GM21360 (cell line): ENCODE results near the gene LCE2B.
"Not testable (repeated sequence)": the region's sequence is repeated elsewhere in the genome, so short reads cannot be mapped to it uniquely, and the experiment has no call there.

ENCODE experiments used
- ATAC-seq: cut with Tn5 transposase; IDR thresholded peaks from one replicate; pipeline ENCODE4 v1.9.1; 2021; ENCODE audit warnings: mild to moderate bottlenecking, moderate library complexity; ENCODE audit not compliant: unreplicated experiment

LCE2B gene, protein sequence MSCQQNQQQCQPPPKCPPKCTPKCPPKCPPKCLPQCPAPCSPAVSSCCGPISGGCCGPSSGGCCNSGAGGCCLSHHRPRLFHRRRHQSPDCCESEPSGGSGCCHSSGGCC

DNA sequence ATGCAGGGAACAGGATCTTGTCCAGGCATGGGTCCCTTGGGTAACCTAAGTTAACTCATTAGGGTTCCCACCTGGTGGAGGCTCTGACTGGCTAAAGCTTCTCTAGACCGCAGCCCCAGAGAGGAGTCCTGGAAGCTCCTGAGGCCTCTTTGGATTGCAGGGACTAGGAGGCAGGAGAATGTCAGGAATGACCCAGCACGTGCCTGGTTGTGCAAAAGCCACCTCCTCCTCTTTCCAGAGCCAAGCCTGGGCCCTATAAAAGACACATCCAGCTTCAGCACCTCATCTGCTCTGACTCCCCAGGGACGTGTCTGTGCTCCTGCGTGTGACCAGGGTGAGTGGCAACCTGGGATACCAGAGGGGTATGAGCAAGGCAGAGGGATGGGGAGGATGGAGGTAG, at the start of gene LCE2B:
Gene LCE2B (plus strand): TSS at position 301 of the 400 bp plus-strand sequence. CDS start 721 bp downstream, outside the sequence.
- not testable (repeated sequence) for ATAC-seq

GRCh38 chr1:152640351-152640750, 45.6 kb upstream of the LCE2B start:
- no peak for ATAC-seq

GRCh38 chr1:152643945-152644344, 42.0 kb upstream of the LCE2B start:
- ATAC-seq: no peak

DNA sequence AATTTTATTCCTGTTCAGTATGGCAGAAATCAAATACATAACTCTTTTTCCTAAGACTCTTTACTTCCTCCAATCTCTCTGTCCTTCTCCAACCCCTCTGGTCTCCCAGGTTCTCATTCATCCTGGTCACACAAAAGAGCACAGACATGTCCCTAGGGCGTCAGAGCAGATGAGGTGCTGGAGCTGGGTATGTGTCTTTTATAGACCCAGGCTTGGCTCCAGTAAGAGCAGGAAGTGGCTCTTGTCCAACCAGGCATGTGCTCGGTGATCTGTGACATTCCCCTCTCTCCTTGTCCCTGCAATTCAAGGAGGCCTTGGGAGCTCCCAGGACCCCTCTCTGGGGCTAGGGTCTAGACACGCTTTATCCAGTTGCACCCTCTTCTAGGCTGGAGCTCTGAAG, 40.8 kb upstream of the LCE2B start:
- ATAC-seq: no peak

- no peak for ATAC-seq
These were observed 39.3 kb upstream of the LCE2B start for GRCh38 chr1:152646656-152647055.

DNA sequence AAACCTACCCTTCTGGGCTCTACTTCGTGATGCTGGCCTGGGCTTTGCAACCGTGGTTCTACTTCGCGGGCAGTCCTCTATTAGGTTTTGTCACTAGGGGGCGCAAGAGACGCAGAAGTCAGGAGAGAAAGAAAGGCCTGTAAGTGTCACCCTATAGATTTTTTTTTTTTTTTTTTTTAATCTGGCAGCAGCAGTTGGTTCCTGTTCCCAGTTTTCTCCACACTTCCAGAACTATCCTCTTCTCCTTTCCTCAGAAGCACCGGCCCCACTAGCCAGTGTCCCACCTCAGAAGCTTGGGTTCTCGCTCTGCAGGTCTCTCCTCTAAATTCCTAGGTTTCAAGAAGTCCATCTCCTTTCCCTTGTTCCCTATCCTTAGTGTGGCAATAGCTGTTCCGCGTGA, 31.8 kb upstream of the LCE2B start:
- ATAC-seq: no peak

DNA sequence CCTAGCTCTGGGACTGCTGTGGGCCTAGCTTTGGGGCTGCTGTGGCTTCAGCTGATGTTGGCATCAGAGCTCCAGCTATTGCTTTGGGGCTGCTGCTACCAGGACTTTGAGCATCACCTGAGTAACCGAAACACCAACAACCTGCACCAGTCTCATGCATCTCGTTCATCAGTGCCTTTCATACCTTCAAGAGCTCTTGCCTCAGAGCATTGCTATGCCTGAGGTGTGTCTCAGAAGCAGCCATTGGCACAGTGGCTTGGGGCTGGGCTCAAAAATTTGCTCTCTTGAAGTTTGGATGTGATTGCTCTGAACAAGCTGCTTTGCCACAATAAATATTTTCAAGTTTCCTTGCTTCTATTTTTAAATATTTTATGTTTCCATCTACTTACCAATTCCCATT, 29.5 kb upstream of the LCE2B start:
- ATAC-seq: no peak

DNA sequence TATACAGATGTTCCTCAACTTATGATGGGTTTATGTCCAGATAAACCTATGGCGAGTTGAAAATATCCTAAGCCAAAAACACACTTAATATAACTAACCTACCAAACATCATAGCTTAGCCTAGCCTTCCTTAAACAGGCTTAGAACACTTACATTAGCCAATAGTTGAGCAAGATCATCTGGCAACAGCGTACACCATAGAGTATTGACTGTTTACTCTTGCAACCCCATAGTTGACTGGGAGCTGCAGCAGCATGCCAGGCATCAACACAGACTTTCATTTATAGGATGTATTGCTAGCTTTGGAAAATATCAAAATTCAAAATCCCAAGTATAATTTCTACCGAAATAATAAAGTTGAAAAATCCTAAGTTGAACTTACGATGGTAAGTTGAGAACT, 28.2 kb upstream of the LCE2B start:
- ATAC-seq: no peak

DNA sequence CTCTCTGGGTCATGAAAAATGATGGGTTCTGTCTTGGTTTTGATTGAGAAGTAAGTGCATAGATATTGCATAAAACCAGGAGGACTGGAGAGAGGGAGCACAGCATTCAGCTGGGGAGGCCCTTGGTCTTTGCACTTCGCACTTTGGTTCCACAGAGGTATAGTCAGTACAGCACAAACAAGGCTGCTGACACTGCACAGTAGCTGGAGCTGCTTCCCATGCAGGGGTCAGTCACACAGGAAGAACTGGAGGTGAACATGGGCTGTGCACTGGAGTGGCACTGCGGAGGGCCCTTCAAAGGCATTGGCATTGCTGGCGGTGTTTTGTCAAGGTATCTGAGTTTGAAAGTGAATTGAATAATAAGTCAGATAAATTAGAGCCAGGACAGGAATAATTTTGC, 27.3 kb upstream of the LCE2B start:
- ATAC-seq: no peak

DNA sequence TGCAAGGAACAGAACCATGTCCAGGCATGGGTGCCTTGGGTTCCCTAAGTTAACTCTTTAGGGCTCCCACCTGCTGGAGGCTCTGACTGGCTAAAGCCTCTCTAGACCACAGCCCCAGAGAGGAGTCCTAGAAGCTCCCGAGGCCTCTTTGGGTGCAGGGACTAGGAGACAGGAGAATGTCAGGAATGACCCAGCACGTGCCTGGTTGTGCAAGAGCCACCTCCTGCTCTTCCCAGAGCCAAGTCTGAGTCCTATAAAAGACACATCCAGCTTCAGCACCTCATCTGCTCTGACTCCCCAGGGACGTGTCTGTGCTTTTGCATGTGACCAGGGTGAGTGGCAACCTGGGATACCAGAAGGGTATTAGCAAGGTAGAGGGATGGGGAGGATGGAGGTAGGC, 22.8 kb upstream of the LCE2B start, which contains the start of gene LCE2D:
Gene LCE2D (plus strand): TSS at position 283 of the 400 bp plus-strand sequence. CDS start 726 bp downstream, outside the sequence.
- no peak for ATAC-seq

DNA sequence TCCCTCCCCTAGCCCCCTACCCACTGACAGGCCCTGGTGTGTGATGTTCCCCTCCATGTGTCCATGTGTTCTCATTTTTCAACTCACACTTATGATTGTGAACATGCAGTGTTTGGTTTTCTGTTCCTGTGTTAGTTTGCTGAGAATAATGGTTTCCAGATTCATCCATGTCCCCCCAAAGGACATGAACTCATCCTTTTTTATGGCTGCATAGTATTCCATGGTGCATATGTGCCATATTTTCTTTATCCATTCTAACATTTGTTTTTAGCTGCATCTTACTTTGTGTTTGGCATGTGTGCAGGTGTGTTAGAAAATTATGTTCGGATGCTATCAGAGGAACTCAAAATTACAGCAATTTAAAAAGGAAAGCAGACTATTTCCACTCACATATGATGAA, 19.8 kb upstream of the LCE2B start:
- not testable (repeated sequence) for ATAC-seq

- ATAC-seq: no peak
These were observed 18.3 kb upstream of the LCE2B start for GRCh38 chr1:152667648-152668047.

GRCh38 chr1:152673016-152673415, 12.9 kb upstream of the LCE2B start:
- ATAC-seq: no peak

GRCh38 chr1:152674983-152675382, 10.9 kb upstream of the LCE2B start, which contains the start of gene LCE2C:
TSS of gene LCE2C (plus strand) at chr1:152675279. CDS start at chr1:152676016, 737 bp downstream.
- ATAC-seq: not testable (repeated sequence)

DNA sequence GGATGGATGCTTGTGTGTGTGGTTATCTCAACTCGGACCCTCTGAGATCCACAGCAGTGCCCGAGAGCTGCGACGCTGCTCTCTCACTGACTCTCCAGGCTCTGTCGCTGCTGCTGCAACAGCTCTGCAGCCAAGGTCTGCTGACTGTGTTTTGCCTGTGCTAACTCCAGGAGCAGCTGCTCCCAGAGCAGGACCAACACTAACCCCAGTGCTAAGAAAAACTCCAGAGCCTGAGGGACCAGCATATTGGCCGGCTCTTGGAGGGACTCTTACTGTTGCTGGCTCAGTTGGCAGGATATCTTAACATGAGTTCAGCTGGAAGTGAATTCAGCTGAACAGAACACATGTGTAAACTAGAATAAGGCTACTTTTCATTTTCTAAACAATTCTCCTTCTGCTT, 6.5 kb upstream of the LCE2B start:
- ATAC-seq: no peak

- ATAC-seq: no peak
These were observed 4.3 kb upstream of the LCE2B start for GRCh38 chr1:152681616-152682015.

DNA sequence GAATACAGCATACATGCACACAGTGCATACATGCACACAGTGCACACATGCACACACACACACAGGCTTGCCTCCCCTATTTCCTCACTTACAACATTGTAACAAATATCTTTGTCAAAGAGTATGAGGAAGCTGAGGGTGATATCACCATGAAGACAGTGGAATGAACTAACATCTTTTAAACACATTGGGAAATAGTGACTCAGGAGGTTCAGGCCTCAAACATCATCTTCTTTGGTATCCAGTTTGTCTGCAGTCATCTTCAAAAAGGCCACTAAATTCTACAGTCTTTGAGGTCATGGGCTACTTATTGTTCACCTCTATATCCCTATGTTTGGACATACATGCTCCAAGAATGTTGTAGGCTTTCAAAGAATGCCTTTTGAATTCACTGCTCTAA, 2.1 kb upstream of the LCE2B start:
- ATAC-seq: no peak

- ATAC-seq: no peak
These were observed 12.0 kb downstream of the LCE2B start, which contains the start of gene LCE2A for GRCh38 chr1:152697701-152698600. TSS of gene LCE2A (plus strand) at chr1:152698345. CDS start at chr1:152698902, 557 bp downstream.

DNA sequence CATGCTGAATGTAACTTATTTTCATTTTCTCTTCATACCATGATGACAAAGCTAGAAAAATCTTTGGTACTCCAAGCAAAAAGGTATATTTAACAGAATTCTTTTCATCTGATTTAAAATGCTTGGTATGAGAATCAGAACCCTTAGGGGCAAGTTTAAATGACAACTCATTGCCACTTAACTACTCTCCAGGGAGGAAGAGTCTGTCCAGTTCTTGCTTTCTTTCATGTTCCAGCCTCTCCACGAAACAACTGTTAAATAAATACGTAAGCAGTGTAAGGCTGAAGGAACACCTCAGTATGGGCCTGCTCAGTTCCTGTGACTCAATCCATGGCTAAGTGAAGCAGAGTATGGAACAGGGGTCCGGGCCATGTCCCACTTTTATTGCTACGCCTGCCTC, 13.8 kb downstream of the LCE2B start:
- no peak for ATAC-seq

DNA sequence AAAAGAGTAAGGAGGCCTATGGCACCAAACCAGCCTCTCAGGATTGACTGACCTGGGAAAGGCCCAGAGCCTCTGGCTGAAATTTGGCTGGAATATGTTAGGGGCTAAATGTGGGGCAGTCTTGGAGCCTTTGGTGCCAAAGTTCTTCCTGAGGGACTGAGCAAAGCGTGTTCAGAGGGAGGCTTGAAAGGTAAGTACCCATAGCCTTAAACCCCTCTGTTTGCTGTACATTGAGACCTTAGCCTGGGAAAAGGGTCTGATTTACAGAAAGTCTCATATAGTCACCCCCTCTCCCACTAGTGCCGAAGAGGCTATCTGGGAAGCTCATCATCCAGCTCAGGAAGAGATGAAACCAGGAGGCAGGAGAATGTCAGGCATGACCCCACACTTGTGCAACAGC, 21.9 kb downstream of the LCE2B start, which contains the start of gene LCE4A:
Gene LCE4A (plus strand): TSS at position 301 of the 400 bp plus-strand sequence. CDS start 916 bp downstream, outside the sequence.
- no peak for ATAC-seq

DNA sequence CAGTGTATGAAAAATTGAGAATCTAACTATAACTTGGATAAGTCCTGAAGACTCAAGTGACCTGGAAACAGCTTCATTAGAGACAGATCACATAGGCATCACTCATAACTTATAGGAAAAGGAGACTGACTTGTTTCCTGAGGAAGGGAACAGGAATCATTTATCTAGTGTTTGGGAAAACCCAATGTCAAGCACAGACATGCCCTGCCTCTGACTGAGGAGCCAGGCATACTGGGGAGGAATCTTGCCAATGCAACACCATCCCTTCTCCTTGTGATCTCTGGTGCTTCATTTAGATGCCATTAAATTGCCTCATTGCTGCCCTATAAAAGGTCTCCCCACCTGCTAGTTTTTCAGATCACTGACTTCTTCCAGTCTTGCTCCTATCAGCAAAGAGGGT, 32.3 kb downstream of the LCE2B start:
- ATAC-seq: no peak

DNA sequence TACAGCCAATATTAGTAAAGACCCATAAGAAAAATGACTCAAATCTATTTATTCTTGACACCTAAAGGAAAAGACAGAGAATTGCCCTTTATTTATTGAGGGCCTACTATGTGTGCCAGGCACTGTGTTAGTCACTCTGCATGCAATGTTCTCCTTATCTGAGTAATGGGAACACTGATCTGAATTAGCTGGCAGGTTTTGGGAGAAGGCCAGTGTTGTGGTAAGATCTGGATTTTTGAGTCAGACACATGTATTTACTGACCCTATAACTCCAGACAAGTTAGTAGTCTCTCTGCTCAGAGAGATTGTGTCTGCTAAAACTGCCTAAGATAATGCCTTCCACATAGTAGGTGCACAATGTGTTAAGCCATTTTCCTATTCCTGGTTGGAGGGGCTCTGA, 39.3 kb downstream of the LCE2B start:
- ATAC-seq: no peak
